Measurements from ENCODE around the gene SPSB2.
"Not testable (repeated sequence)": the region's sequence is repeated elsewhere in the genome, so short reads cannot be mapped to it uniquely, and the experiment has no call there.

Gene SPSB2

GRCh38 chr12:6899837-6900519 is 26.9 kb upstream of the SPSB2 start:
- Histone ChIP-seq H3K4me3 (IDR thresholded peaks at IDR 0.05; ENCODE audit: insufficient read depth, low read depth, low read length) (no peak overlapping the region), H3K36me3 (ENCODE audit: insufficient read depth) (no peaks in the 10 kb centered on the region), H3K9ac (no peak overlapping the region), H3K4me1 (ENCODE audit: low read depth, poor library complexity, severe bottlenecking) (peaks cover 8% of the 10 kb centered on the region), H3K27ac (no peak overlapping the region), H3K79me2 (ENCODE audit: insufficient read depth, low read depth) (no peaks in the 10 kb centered on the region), H2AFZ (ENCODE audit: low read depth) (no peak overlapping the region), H4K20me1 (ENCODE audit: insufficient read depth) (no peaks in the 10 kb centered on the region), H3K4me2 (no peak overlapping the region), H3K27me3 (ENCODE audit: insufficient read depth, low read depth) (no peaks in the 10 kb centered on the region)
- no peak for TF ChIP-seq CTCF (conservative IDR thresholded peaks at IDR 0.05; ENCODE audit: low read depth, low read length)

- H3K4me1 ChIP-seq (ENCODE audit: low read depth, poor library complexity, severe bottlenecking), result peaks cover 7% of the 10 kb centered on the region
- no peak overlapping the region for H2AFZ ChIP-seq (ENCODE audit: low read depth)
- H3K36me3 ChIP-seq (ENCODE audit: insufficient read depth), result no peaks in the 10 kb centered on the region
- no peak overlapping the region for H3K4me3 ChIP-seq (IDR thresholded peaks at IDR 0.05; ENCODE audit: insufficient read depth, low read depth, low read length)
- H3K9ac ChIP-seq, result no peak overlapping the region
- H3K27me3 ChIP-seq (ENCODE audit: insufficient read depth, low read depth), result no peaks in the 10 kb centered on the region
- TF ChIP-seq CTCF (conservative IDR thresholded peaks at IDR 0.05; ENCODE audit: low read depth, low read length), result no peak
- no peaks in the 10 kb centered on the region for H4K20me1 ChIP-seq (ENCODE audit: insufficient read depth)
- no peak overlapping the region for H3K27ac ChIP-seq
- no peaks in the 10 kb centered on the region for H3K79me2 ChIP-seq (ENCODE audit: insufficient read depth, low read depth)
- no peak overlapping the region for H3K4me2 ChIP-seq
Measured at GRCh38 chr12:6899427-6899826, 26.3 kb upstream of the SPSB2 start.

DNA sequence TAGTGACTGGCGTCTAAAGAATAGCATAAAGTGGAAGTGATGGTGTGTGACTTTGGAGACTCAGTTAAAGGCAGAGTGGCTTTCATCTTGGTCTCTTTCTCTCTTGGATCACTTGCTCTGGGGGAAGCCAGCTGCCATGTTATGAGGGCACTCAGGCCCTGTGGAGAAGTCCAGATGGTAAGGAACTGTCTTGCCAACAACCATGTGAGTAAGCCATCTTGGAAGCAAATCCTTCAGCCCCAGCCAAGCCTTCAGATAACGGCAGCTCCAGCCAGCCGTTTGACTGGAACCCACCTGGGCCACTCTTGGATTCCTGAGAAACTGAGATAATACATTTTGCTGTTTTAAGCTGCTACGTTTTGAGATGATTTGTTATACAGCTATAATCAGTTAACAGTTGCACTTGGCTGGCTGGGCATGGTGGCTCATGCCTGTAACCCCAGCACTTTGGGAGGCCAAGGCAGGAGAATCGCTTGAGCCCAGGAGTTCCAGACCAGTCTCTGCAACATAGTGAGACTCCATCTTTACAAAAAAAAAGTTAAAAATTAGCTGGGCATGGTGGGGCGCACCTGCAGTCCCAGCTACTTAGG is 23.8 kb upstream of the SPSB2 start:
- no peak overlapping the region for H3K4me2 ChIP-seq
- no peak for TF ChIP-seq CTCF (conservative IDR thresholded peaks at IDR 0.05; ENCODE audit: low read depth, low read length)
- no peak overlapping the region for H3K4me3 ChIP-seq (IDR thresholded peaks at IDR 0.05; ENCODE audit: insufficient read depth, low read depth, low read length)
- no peaks in the 10 kb centered on the region for H3K79me2 ChIP-seq (ENCODE audit: insufficient read depth, low read depth)
- H3K9ac ChIP-seq, result no peak overlapping the region
- no peak overlapping the region for H3K27ac ChIP-seq
- no peaks in the 10 kb centered on the region for H4K20me1 ChIP-seq (ENCODE audit: insufficient read depth)
- peaks cover 3% of the 10 kb centered on the region for H3K4me1 ChIP-seq (ENCODE audit: low read depth, poor library complexity, severe bottlenecking)
- H2AFZ ChIP-seq (ENCODE audit: low read depth), result no peak overlapping the region
- H3K27me3 ChIP-seq (ENCODE audit: insufficient read depth, low read depth), result no peaks in the 10 kb centered on the region
- H3K36me3 ChIP-seq (ENCODE audit: insufficient read depth), result no peaks in the 10 kb centered on the region

DNA sequence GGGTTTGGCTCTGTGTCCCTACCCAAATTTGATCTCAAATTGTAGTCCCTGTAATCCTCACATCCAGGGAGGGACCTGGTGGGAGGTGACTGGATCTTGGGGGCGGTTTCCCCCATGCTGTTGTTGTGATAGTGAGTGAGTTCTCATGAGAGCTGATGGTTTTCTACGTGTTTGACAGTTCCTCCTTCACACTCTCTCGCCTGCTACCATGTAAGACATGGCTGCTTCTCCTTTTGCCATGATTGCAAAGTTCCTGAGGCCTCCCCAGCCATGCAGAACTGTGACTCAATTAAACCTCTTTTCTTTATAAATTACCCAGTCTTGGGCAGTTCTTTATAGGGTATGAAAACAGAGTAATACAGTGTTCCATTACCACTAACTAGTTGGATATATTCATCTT is 21.2 kb upstream of the SPSB2 start:
- no peak overlapping the region for H3K27ac ChIP-seq
- no peak overlapping the region for H3K4me2 ChIP-seq
- H3K79me2 ChIP-seq (ENCODE audit: insufficient read depth, low read depth), result no peaks in the 10 kb centered on the region
- H4K20me1 ChIP-seq (ENCODE audit: insufficient read depth), result no peaks in the 10 kb centered on the region
- H3K27me3 ChIP-seq (ENCODE audit: insufficient read depth, low read depth), result no peaks in the 10 kb centered on the region
- H3K9ac ChIP-seq, result no peak overlapping the region
- H3K4me1 ChIP-seq (ENCODE audit: low read depth, poor library complexity, severe bottlenecking), result peaks cover 20% of the 10 kb centered on the region
- no peak for TF ChIP-seq CTCF (conservative IDR thresholded peaks at IDR 0.05; ENCODE audit: low read depth, low read length)
- no peak overlapping the region for H3K4me3 ChIP-seq (IDR thresholded peaks at IDR 0.05; ENCODE audit: insufficient read depth, low read depth, low read length)
- H2AFZ ChIP-seq (ENCODE audit: low read depth), result no peak overlapping the region
- no peaks in the 10 kb centered on the region for H3K36me3 ChIP-seq (ENCODE audit: insufficient read depth)

DNA sequence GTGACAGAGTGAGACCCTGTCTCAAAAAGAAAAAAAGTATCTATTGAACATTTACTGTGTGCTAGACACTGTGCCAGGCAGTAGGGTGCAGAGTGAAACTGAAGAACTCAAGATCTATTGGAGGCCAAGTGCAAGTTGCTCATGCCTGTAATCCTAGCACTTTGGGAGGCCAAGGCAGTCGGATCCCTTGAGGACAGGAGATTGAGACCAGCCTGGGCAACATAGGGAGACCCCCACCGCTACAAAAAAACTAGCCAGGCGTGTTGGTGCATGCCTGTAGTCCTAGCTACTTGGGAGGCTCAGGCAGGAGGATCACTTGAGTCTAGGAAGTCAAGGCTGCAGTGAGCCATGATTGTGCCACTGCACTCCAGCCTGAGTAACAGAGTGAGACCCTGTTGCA is 19.6 kb upstream of the SPSB2 start:
- H3K9ac ChIP-seq; H2AFZ ChIP-seq (ENCODE audit: low read depth); H3K27me3 ChIP-seq (ENCODE audit: insufficient read depth, low read depth); H3K36me3 ChIP-seq (ENCODE audit: insufficient read depth); H3K79me2 ChIP-seq (ENCODE audit: insufficient read depth, low read depth); H3K4me2 ChIP-seq; H3K4me3 ChIP-seq (IDR thresholded peaks at IDR 0.05; ENCODE audit: insufficient read depth, low read depth, low read length); H3K27ac ChIP-seq; H4K20me1 ChIP-seq (ENCODE audit: insufficient read depth): not testable (repeated sequence)
- peaks cover 33% of the 10 kb centered on the region for H3K4me1 ChIP-seq (ENCODE audit: low read depth, poor library complexity, severe bottlenecking)

All from KMS-11 (cell line).